GM19043 (cell line): ENCODE data around the gene NOXRED1.

Source experiments
- ATAC-seq: cut with Tn5 transposase; IDR thresholded peaks from one replicate; pipeline ENCODE4 v1.9.1; 2021; ENCODE audit warnings: low read depth; ENCODE audit not compliant: unreplicated experiment

Gene NOXRED1

DNA sequence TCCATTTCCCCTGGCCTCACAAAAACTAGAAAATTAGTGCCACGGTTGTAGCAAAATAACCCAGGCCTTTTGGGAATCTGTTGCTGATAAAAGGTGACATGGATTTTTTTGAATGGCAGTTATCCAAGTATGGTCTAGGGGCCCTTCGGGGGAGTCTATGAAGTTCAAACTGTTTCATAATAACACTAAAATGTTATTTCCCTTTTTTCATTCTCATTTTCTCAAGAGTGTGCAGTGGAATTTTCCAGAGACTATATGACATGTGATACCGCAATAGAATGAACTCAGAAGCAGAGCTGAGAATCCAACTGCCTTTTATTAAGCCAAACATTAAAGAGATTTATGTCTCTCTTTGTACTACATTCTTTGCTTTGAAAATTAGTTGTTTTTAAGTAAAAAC lies 75.6 kb downstream of the NOXRED1 start:
- no peak for ATAC-seq

DNA sequence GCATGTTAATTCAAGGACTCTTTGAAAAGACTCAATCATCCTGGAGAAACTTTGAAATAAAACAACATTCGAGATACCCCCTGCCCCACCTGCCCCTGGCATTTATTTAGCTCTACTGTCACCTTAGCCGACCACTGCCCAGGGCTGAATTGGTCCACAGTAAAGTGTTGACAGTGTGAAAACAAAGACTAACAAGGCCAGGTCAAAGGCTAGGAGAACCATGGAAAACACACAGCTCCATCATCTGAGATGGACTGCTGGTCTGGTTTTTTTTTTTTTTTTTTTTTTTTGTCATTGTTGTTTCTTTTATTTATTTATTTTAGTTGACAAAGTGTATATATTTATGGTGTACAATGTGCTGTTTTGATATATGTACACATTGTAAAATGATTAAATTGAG lies 76.8 kb downstream of the NOXRED1 start:
- ATAC-seq = no peak

DNA sequence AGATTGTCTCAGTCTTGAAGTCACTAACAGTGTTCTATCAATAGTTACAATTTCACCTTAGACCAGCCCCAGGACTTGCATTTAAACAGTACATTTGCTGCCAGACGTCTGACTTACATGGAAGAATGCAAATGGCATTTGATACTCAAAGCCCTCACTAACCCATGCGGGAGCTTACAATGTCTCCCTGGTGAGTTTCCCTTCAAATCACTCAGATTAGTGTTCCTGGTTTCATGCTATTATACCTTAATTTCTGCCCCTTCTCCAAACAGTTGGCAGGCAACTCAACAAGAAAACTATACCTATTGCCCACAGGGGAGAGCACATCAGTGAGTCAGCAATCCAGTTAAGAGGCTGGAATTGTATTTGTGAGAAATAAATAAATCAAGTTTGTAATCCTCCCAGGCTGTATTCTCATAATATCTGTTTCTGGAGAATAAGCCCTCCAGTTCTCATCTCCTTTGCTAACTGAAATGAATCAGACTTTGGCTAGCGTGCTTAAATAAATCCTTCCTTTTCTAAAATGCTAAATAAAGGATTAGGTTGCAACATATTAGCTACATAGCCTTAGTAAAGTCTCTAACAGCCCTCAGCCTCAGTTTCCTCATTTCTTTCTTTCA lies 78.8 kb downstream of the NOXRED1 start:
- ATAC-seq = no peak
